SK-N-MC (cell line): ENCODE measurements around the gene CNTN6.

ENCODE experiments used
- EZH2 ChIP-seq: fragments of 200-600 bp; sonication (generic); IDR thresholded peaks from one replicate; pipeline ENCODE4 v1.6.1; 2017; ENCODE audit warnings: antibody characterized with exemption
- POLR2AphosphoS5 ChIP-seq: IDR thresholded peaks from 2 replicates; pipeline ENCODE4 v1.6.1; 2012; ENCODE audit warnings: mild to moderate bottlenecking, low read depth, low read length, borderline replicate concordance

DNA sequence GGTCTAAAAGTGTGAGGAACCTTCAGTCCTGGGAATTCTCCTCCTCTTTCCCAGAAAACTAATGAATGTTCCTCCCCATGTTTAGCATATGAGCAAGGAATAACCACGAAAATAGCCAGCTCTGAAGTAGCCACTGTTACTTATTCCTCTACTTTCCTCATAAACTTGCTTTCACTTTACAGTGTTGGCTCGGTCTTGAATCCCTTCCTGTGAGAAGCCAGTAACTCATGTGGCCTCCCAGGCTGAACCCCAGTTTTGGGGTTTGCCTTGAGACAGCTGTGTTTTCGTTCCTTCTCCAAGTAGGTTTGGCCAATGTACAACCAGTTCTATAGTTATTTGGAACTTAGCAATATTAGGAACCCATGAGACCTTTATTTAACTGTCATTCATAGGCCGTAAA is 195.0 kb downstream of the CNTN6 start:
- no peak for TF ChIP-seq POLR2AphosphoS5
- no peak for TF ChIP-seq EZH2
